Lung (tissue), 12 donors: ENCODE results near the gene ACSF2. TPM values are rescaled to one million over a fixed set of nuclear protein-coding genes. Genes with fewer than 3 reads are reported as not detected.

Source experiments
- ATAC-seq: fragments of 200-7000 bp; cut with Tn5 transposase; one replicate; pipeline ENCODE4 v1.9.1; 2020; ENCODE audit warnings: moderate number of reproducible peaks; ENCODE audit not compliant: insufficient read depth, low FRiP score
- DNase-seq, 3 donors: peaks; one replicate each; pipeline ENCODE4 v3.0.0-alpha.2; 2013 to 2017
- H3K27ac ChIP-seq, 2 donors: one replicate each; pipeline ENCODE4 v1.5.1; 2013; ENCODE audit warnings: mild to moderate bottlenecking in 2 of 2, moderate library complexity in 2 of 2, control low read depth in 1 of 2, inconsistent platforms in 1 of 2, low read depth in 1 of 2, low read length in 1 of 2
- H3K27me3 ChIP-seq, 3 donors: one replicate each; pipeline ENCODE4 v1.5.1; 2013; ENCODE audit warnings: low read length in 2 of 3; ENCODE audit not compliant: control insufficient read depth in 3 of 3, insufficient read depth in 3 of 3
- H3K36me3 ChIP-seq, 4 donors: one replicate each; pipeline ENCODE4 v1.5.1; 2013; ENCODE audit warnings: low read length in 4 of 4, mild to moderate bottlenecking in 1 of 4, moderate library complexity in 1 of 4; ENCODE audit not compliant: control insufficient read depth in 4 of 4, insufficient read depth in 4 of 4
- H3K4me1 ChIP-seq, 5 donors: one replicate each; pipeline ENCODE4 v1.5.1; 2013; ENCODE audit warnings: low read length in 5 of 5, mild to moderate bottlenecking in 2 of 5, moderate library complexity in 1 of 5; ENCODE audit not compliant: control insufficient read depth in 5 of 5, insufficient read depth in 5 of 5
- H3K4me3 ChIP-seq: one replicate; pipeline ENCODE4 v1.5.1; 2013; ENCODE audit warnings: mild to moderate bottlenecking, control low read depth, moderate library complexity
- H3K9ac ChIP-seq, 2 donors: one replicate each; pipeline ENCODE4 v1.5.1; 2013; ENCODE audit warnings: low read length in 2 of 2, control low read depth in 1 of 2; ENCODE audit not compliant: insufficient read depth in 1 of 2
- H3K9me3 ChIP-seq, 4 donors: one replicate each; pipeline ENCODE4 v1.5.1; 2013; ENCODE audit warnings: low read length in 3 of 4, mild to moderate bottlenecking in 1 of 4, moderate library complexity in 1 of 4; ENCODE audit not compliant: control insufficient read depth in 4 of 4, insufficient read depth in 3 of 4
- WGBS, 2 donors: extraction: QIAGEN DNeasy Blood & Tissue Kit; methylation state at CpG; one replicate each; pipeline ENCODE4 v1.1.7; 2013; 5-methylcytosine and 5-hydroxymethylcytosine counted together
- polyA plus RNA-seq, 2 donors: library from polyadenylated mRNA; stranded (reverse); fragments of 200-250 nt; gene quantifications; one replicate each; pipeline ENCODE4 v1.2.1, GENCODE V29; 2013
- total RNA-seq, 2 donors: library from RNA; depleted of rRNA in 1 of 2; stranded (reverse); fragments of >200 nt in 1 of 2; gene quantifications; one replicate each; pipeline ENCODE4 v1.2.1, GENCODE V29; 2014 to 2021
- TF ChIP-seq, protein P1 (sequence below): IDR thresholded peaks from 2 replicates; pipeline ENCODE4 v1.5.1; 2012; ENCODE audit warnings: mild to moderate bottlenecking; ENCODE audit errors: control extremely low read depth, extremely low read depth
- donor health status: control.
- donor health status: control.
- donor health status: Bipolar disorder and iron deficiency.
- donor health status: healthy.
- donor health status: DM: yes; HTN: yes; CAD: no.

ACSF2 gene
- total and polyA plus RNA-seq, 4 donors = 23.5 to 79.2 (median 70.9) TPM

DNA sequence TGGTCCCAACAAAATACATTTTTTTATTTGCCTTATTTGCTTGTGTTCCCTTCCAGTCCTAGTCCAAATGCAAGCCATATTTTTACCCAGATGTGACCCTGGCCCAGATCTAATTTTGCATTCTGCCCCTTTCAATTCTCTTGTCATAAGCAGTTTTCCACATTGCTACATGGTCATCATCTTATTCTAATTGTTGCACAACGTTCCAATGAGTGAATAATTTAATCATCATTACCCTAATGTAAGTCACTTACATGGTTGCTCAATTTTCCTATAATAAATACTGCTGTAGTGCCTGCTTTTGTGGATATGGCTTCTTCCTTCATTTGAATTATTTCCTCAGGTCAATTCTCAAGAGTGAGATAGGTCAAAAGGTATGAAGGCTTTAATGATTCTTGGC, 65.5 kb downstream of the ACSF2 start:
- H3K27me3 ChIP-seq = no peaks in the 10 kb centered on the region
- H3K9me3 ChIP-seq = no peaks in the 10 kb centered on the region
- TF ChIP-seq, protein P1, sequence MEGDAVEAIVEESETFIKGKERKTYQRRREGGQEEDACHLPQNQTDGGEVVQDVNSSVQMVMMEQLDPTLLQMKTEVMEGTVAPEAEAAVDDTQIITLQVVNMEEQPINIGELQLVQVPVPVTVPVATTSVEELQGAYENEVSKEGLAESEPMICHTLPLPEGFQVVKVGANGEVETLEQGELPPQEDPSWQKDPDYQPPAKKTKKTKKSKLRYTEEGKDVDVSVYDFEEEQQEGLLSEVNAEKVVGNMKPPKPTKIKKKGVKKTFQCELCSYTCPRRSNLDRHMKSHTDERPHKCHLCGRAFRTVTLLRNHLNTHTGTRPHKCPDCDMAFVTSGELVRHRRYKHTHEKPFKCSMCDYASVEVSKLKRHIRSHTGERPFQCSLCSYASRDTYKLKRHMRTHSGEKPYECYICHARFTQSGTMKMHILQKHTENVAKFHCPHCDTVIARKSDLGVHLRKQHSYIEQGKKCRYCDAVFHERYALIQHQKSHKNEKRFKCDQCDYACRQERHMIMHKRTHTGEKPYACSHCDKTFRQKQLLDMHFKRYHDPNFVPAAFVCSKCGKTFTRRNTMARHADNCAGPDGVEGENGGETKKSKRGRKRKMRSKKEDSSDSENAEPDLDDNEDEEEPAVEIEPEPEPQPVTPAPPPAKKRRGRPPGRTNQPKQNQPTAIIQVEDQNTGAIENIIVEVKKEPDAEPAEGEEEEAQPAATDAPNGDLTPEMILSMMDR = no peak
- no peak overlapping the region for H3K27ac ChIP-seq
- WGBS, 2 donors = 52 to 68% methylated on average over 1 of the region's 1 CpG
- no peak overlapping the region for H3K9ac ChIP-seq
- DNase-seq (peak in 1 of 3 donors; percentile 50), ATAC-seq (no peak)
- peaks cover 0 to 4% (median 0%) of the 10 kb centered on the region in 5 donors for H3K4me1 ChIP-seq
- H3K4me3 ChIP-seq = no peak overlapping the region
- peaks cover 0 to 4% (median 1%) of the 10 kb centered on the region in 4 donors for H3K36me3 ChIP-seq

DNA sequence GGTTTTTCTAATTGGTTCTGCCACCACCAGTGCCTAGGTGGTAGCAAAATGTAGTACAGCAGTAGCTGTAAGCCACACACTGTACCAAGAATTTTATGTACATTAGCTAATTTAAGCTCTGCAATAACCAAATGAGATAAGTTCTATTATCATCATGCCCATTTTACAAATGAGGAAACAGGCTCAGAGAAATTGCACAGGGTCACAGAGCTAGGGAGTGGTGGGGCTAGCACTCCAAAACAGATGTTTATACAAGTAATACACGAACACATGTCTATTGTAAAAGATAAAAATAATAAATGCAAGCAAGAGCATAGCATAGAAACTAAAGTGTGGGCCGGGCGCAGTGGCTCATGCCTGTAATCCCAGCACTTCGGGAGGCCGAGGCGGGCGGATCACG, 66.2 kb downstream of the ACSF2 start:
- TF ChIP-seq, protein P1 = no peak
- Histone ChIP-seq H3K4me1 (peaks cover 0 to 4% (median 0%) of the 10 kb centered on the region in 5 donors), H3K27me3 (no peaks in the 10 kb centered on the region), H3K9ac (no peak overlapping the region), H3K4me3 (no peak overlapping the region), H3K27ac (no peak overlapping the region), H3K9me3 (no peaks in the 10 kb centered on the region), H3K36me3 (peaks cover 0 to 3% (median 1%) of the 10 kb centered on the region in 4 donors)
- no peak for ATAC-seq
- DNase-seq = no peak
- WGBS, 2 donors = 86 to 90% methylated on average over 5 to 8 of the region's 8 CpGs

DNA sequence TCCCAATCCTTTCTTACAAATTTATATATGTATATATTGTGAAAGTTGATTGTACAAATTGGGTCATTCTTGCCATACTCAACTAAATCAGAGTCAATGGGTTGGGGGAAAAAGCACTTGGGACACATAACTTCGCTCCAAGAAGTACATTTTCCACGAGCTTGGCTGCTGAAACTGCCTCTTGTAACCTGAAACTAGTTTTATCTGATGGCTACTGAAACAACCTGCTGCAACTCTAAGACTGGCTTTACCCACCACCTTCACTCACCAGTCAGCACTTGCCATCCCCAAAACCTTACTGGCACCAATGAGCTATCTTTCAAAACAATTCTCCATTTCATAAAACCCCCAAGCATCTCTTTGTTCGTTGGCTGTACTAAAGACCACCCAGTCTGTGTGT, 67.7 kb downstream of the ACSF2 start:
- H3K4me3 ChIP-seq = no peak overlapping the region
- no peaks in the 10 kb centered on the region for H3K27me3 ChIP-seq
- peaks cover 0 to 4% (median 0%) of the 10 kb centered on the region in 5 donors for H3K4me1 ChIP-seq
- no peak overlapping the region for H3K27ac ChIP-seq
- peak in 1 of 3 donors; percentile 46 for DNase-seq
- no peaks in the 10 kb centered on the region for H3K36me3 ChIP-seq
- no peak for ATAC-seq
- no peaks in the 10 kb centered on the region for H3K9me3 ChIP-seq
- TF ChIP-seq, protein P1 = no peak
- 45 to 69% methylated on average over 3 of the region's 3 CpGs for WGBS, 2 donors
- no peak overlapping the region for H3K9ac ChIP-seq

DNA sequence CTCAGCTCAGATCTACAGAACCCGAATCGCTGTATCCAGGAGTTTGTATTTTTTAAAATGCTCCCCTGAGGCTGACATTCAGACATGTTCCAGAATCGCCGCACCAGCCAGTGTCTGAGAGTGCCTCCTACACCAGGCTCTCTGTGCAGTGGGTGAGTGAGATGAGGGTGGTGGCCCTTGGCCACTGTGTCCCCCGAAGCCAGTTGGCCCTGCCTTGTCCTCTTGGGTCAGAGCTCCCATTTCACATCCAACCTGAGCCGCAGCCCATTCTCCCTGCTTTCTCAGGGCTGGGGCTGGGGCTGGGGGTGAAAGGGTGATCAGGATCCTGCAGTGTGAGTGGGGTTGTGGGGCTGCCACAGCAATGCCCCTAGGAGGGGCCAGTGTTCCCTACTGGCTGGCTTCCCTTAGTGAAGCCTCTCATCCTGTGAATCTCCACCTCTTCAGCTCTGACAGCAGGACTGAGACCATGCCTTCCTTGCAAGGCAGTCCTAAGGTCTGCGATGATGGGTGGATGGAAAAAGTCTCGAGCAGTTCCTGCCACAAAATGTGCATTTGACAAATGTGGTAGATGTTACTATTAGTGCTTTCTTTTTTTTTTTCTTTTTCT, 69.3 kb downstream of the ACSF2 start:
- H3K9ac ChIP-seq = no peak overlapping the region
- H3K36me3 ChIP-seq = no peaks in the 10 kb centered on the region
- no peak for ATAC-seq
- H3K9me3 ChIP-seq = no peaks in the 10 kb centered on the region
- H3K4me1 ChIP-seq = peaks cover 0 to 4% (median 0%) of the 10 kb centered on the region in 5 donors
- H3K4me3 ChIP-seq = no peak overlapping the region
- DNase-seq = no peak
- WGBS, 2 donors = 85 to 95% methylated on average over 8 of the region's 8 CpGs
- H3K27me3 ChIP-seq = no peaks in the 10 kb centered on the region
- no peak overlapping the region for H3K27ac ChIP-seq
- TF ChIP-seq, protein P1 = no peak
